HG03521 (cell line): ENCODE measurements around the gene RPS24.

Experiments
- ATAC-seq: cut with Tn5 transposase; IDR thresholded peaks from one replicate; pipeline ENCODE4 v1.9.1; 2021; ENCODE audit warnings: mild to moderate bottlenecking, moderate library complexity; ENCODE audit not compliant: unreplicated experiment

RPS24 gene

DNA sequence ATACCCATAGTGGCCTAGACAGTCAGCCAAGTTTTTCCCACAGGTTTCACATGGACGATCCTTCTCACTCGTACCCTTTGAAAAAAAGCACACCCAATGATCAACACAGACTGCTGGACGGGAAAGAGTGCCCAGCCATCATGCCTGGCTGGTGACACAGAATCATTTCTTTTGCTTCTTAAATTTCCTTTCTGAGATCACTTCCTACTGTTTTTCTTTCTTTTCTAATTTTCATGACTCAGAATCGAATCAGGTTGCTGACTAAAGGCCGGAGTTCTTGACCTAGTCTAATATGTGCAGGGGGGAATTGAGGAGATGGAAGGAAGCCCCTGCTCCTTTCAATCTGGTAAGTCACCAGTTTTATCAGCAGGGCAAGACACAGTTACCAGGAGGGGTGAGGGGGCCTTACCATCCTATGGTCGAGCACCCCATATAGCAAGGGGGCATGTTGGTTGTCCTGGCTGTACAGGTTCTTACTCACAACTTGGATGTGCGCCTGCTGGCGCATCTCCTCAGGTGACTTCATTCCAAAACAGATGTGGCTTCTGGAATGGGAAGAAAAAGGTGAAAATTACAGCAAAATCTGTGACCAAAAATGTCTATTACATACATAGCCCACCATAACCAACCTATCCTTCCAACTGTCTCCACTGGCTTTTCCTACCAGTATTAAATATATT is 7.8 kb upstream of the RPS24 start:
- ATAC-seq = no peak

DNA sequence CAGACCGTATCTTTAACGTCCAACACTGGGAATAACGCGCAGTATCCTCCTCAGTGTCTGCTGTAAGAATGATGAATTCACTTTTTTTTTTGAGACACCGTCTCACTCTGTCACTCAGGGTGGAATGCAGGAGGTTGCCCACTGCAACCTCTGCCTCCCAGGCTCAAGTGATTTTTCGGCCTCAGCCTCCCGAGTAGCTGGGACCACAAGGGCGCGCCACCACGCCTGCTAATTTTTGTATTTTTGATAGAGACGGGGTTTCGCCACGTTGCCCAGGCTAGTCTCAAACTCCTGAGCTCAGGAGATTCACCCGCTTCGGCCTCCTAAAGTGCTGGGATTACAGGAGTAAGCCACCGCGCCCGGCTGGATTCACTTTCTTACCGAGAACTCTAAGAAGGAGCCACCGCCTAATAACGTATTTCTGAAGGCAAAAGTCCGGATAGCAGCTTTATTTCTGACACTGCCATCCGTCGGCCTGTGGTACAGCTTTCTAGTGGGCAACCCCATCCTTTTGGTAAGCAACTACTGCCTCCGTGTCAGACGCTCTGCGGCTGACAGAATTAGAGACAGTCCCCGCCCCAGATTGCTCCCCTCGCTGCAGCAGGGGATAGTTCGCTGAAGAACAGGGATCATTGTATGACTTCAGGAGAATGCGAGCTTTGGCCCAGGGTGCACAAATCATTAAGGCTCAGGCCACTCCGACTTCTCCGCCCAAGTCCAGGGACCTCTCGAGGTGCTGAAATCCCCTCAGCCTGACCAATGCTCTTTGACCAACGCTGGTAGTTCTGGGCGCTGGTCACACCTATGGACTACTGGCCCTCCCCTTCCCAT is 5.0 kb upstream of the RPS24 start:
- ATAC-seq = peak; percentile 11

DNA sequence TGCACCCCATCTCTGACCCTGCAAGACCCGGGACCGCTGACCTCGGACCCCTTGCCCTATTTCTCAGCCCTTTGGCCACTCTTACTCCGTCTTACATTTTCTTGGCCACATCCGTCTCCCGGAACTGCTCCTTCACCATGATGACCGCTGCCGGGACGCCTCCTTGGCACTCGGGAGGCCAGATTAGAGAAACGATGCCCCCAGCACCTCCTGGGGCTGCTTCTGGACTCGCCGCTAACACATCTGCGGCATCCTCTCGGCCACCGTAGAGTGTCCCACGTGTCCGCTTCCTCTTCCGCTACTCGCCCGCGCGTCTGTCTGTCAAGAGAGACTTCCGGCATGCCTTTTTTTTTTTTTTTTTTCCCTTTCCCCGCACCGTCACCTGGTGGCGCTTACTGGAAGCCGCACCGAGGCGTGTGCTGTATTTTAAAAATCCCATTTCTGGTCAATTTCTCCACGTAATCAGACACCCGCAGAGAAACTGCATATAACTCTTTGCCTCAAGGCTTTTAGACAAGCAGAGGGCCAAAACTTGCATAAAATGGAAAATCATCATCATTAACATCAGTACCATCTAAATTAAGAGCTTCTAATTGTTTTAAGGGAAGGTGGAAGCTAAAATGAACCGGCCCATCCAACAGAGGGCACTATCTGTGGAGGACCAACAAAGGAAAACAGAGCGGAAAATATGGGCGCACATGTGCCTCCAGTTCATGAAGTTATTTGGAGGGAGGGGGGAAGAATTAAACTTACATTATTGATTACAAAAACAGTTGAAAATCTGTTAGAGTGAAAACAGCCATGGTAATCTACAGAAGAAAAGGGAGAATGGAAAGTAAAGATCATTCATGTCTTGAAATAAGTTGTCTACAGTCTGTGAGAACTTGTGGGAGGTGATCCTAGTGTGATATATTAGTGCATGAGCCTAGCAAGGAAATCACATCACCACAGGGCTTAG is 4.1 kb upstream of the RPS24 start, which contains the start of gene POLR3A:
POLR3A (minus strand) TSS at position 247 of the 958 bp plus-strand sequence; CDS start at position 139, 108 bp downstream.
- ATAC-seq = peak; percentile 55

DNA sequence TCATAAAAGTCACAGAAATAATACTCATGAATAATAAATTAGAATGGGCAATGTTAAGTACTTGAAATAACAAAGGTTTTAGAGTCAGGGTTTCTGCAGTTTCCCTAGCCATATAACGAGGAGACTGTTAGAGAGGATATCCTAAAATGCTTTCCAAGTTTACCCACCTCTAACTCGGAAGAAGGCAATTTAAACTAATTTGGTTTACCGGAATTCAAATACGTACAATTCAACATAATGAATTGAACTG is 351 bp upstream of the RPS24 start:
- ATAC-seq = no peak

DNA sequence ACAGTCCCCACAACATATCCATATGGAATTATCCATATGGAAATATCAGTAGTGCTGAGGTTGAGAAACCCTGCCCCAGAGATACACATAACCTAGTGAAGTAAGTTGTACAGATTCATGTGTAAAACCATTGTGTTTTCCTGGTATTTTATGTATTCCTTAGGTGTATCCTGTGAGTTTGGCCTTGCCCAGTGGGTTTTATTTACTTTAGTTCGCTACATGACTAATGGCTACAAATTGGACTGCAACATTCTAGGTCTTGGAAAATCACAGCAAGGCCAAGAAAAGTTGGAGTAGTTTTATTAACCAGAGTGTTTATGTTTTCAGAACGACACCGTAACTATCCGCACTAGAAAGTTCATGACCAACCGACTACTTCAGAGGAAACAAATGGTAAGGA is 1.4 kb downstream of the RPS24 start:
- ATAC-seq = no peak

DNA sequence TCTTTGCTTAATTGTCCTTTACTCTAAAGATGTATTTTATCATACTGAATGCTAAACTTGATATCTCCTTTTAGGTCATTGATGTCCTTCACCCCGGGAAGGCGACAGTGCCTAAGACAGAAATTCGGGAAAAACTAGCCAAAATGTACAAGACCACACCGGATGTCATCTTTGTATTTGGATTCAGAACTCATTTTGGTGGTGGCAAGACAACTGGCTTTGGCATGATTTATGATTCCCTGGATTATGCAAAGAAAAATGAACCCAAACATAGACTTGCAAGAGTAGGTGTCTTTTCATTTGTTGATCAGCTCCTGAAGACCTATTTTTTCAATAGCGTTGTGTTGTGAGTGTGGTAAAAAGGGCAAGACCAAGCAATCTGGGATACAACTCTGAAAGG is 1.8 kb downstream of the RPS24 start:
- no peak for ATAC-seq

DNA sequence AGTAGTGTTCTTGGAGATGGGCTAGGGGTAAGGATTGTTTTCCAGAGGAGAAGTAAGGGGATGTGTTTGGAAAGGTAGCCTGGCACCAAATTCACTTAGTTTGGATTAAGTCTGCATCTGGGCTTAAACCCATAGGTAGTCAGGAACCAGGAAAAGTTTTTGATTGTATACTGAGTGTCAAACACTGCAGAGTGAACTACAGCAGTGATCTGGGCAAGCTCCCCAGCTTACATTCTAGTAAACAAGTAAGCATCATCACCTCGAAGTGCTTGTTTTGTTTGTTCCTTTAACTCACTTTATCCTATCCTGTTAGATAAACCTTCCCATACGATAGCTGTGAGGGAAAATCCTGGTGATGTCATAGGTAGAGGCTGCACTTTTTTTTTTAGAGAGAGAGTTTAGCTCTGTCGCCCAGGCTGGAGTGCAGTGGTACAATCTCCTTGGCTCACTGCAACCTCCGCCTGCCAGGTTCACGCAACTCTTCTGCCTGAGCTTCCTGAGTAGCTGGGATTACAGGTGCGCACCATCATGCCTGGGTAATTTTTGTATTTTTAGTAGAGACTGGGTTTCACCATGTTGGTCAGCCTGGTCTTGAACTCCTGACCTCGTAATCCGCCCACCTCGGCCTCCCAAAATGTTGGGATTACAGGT is 2.4 kb downstream of the RPS24 start:
- no peak for ATAC-seq

DNA sequence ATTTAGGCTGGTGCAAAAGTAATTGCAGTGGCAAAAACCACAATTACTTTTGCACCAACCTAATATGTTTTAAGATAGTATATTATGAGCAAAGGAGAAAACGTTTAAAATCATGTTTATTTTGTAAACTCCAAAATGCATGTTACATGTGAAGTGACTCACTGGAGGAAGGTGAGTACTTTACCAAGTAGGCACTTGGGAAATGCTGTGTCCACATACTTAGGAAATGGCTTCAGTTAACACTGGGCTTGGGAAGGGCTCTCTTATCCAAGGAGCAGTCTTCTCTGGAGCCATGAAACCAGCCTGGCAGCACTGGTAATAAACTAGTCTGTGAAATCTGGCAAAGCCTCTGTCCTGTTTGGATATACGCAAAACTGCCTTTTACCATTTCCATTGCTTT is 4.4 kb downstream of the RPS24 start:
- ATAC-seq = no peak

DNA sequence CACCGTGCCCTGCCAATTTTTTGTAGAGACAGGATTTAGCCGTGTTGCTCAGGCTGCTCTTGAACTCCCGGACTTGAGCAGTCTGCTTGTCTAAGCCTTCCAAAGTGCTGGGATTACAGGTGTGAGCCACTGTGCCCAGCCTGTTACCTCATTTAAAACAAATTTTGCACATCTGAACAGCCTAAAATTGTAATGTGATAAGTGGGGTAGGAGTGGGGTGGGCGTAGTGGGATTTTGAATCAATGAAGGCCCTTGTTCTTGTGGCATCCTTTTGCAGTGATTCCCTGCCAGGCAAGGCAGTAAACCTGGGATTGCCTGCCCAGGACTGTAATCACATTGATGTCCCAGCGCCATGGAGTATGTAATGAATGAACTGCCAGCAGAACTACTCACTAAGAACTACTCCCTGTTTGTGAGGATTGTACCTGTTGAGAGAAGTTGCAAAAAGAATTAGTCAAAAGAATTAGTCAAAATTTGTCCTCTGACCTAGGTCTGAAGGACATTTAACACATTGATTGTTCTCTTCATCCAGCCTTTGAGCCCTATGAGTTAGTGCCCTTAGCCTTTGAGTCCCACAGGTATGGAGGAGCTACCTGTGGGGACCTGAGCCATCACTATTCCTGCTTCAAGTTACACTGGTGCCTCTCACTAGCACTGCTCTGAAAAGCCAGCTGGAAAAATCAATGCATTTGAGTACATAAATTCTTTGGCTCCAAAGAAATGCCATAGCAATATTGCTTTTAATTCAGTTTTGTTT is 5.3 kb downstream of the RPS24 start:
- no peak for ATAC-seq

DNA sequence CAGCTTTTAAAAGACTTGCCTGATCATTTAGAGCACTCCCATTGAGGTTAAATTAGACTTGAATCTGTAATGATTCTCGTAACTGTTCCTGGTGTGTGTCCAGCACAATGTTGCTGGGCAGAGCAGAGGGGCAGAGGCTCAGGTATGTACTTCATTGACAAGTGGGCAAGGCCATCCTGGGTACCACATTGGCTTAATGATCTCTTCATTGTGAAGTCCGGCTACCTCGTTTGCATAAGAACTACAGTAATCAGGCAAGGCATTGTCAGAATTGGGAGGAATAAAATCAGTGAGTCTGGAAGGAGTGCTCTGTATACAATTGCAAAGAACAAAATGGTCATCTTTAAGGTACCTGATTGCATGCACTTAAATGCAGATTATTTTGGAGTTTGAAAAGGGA is 6.1 kb downstream of the RPS24 start:
- no peak for ATAC-seq

DNA sequence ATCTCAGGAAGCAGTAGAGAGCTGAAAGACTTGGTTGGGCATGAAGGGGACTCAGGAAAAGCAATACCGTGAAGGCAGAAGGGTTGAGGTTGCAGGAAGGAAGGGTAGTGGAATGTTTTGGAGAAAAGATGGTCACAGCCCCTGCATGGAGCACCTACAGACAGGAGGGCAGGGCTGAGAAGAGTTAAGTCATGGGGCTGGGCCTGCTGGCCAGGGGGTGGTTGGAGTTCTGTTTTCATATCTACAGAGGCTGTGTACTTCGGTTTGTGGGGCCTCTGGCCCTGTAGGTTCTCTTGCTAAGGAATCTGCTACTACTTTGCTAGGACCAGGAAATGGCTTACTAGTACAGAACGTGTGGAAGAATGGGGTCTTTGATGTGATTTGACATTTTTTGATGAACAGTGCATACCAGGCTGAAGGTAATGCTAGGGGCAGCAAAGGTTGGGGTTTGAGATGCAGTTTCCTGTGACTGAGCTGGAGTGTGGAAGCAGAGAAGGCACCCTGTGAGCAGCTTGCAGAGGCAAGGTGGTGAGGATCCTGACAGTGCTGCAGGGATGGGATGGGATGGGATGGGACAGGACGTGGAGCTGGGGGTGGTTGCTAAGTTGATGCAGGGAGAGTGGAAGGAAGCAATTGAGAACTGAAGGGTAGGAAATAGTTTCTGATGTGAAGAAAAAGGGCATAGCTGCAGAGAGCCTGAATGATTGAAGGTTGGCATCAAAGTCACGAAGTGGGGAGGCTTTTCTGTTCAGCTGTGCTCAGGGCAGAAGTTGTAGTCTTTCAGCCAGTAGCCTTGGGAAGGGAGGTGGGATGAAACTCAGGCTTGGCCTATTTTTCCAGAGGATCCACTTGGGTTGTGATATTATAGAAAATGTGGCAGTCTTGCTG is 7.8 kb downstream of the RPS24 start:
- no peak for ATAC-seq

DNA sequence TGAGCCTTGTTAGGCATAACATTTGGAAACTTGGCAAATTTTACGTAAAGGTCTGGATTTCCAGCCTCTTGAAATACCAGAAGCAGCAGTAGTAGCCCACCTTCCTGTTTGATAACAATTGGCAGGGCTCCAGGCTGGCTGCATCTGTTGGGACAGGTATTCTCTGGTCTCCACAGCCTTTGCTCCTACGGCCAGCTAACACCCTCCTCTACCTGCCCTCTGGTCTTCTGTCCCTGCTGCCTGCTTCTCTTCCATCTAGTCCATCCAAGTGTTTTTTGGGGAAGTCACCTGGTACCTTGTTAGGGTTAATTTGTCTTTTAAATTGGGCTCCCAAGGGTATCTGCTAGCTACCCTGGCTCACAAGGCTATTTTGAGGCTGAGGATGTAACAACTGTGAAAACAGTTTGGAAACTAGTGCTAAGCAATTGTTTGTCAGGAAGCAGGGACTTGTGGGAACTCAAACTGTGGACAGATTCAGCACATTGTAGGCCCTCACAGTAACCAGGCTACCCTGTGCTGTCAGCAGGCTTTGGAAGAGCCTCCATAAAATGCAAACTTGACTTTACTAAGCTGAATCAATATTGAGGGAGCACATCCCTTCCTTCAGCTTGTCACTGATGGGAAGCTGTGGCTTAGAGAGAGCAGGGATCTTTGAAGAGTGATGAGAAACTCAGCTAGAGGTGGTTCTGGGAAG is 8.5 kb downstream of the RPS24 start:
- no peak for ATAC-seq

DNA sequence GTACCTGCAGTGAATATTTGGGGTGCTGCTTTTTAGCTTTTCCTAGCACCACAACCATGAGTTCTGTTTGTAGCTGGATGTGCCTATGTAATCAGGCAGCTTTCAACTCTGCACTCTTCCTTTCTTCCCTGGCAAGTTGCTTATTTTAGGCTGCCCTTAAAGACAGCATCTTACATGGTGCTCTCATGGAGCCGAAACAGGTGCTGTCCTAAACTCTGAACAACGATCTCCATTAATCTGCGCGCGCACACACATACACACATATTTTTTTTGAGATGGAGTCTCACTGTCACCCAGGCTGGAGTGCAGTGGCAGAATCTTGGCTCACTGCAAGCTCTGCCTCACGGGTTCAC is 9.1 kb downstream of the RPS24 start:
- ATAC-seq = no peak

DNA sequence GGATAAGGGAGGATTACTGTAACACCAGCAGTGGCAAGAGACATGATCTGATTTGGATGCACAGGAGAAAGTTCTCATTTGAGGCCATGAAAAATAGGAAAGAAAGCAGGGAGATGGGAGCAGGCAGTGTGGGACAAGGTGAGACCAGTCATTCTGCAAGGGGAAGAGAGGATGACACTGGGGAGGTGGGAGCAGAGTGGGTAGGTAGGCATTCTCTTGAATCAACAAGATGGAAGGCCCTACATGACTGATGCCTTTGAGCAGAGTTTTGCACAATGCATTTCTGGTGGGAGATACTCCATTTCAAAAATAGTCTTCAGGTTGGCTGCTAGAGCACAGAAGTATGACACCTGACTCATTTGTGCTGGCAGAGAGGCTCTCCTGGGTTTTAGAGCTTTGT is 10.5 kb downstream of the RPS24 start:
- no peak for ATAC-seq

DNA sequence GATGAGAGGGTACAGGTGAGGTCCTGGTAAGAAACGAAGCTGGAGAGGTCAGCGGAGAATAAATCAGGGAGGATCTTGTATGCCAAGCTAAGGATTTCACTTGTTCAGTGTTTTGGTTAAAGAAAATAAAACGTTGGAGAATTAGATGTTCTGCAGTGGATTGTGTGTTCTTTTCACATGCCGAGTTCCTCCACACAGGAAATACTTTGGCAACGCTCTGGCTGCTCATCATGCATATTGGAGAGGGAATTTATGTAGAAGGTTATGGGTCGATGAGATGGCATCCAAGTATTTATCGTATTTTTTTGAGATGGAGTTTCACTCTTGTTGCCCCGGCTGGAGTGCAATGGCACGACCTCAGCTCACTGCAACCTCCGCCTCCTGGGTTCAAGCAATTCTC is 11.0 kb downstream of the RPS24 start:
- no peak for ATAC-seq

DNA sequence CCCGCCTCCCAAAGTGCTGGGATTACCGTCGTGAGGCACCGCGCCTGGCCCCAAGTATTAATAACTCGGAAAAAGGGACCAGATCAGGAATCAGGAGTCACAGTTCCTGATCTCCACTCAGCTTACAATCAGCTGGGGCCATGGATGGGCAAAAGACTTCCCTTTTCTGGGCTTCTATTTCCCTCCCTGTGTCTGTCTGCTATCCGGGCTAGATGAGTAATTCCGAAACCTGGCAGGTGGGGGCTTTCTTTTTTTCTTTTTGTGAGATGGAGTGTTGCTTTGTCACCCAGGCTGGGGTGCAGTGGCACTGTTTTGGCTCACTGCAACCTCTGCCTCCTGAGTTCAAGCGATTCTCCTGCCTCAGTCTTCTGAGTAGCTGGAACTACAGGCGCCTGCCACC is 11.6 kb downstream of the RPS24 start:
- no peak for ATAC-seq

DNA sequence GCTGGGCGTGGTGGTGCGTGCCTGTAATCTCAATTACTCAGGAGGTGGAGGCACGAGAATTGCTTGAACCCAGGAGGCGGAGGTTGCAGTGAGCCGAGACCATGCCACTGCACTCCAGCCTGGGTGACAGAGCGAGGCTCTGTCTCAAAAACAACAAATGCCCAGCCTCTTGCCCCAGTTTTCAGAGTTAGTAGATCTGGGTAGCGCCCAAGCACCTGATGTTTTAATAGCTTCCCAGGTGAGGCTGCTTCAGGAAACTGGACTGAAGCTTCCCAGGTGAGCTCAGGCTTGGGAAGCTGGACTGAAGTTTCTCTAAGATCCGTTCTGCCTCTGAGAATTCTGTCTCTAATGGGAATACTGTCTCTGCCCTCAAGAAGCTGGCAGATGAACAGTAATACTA is 12.2 kb downstream of the RPS24 start:
- no peak for ATAC-seq

DNA sequence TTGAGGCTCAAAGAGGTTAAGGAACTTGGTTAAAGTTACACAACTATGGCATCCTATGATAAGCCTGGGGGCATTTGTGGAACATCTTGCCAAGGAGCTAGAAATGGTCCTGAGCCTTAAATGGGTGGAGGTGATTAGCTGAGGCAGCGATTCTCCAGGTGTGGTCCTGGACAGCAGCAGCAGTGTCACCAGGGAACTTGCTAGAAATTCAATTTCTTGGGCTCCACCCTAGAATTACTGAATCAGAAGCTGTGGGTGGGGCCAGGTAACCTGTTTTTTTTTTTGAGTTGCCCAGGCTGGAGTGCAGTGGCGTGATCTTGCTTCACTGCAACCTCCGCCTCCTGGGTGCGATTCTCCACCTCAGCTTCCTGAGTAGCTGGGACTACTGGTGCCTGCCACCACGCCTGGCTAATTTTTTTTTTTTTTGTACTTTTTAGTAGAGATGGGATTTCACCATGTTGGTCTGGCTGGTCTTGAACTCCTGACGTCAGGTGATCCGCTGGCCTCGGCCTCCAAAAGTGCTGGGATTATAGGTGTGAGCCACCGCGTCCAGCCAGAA is 13.1 kb downstream of the RPS24 start:
- no peak for ATAC-seq
